Measurements from ENCODE around the gene NAGK.
"Not testable (repeated sequence)": the region's sequence is repeated elsewhere in the genome, so short reads cannot be mapped to it uniquely, and the experiment has no call there.

Gene NAGK

GRCh38 chr2:71083752-71084312 is 15.4 kb downstream of the NAGK start:
- H2BK120ac ChIP-seq (ENCODE audit: insufficient read depth, low read length, poor library complexity); H2AFZ ChIP-seq (ENCODE audit: insufficient read depth, low read length, poor library complexity); H2BK12ac ChIP-seq (ENCODE audit: low read length); H3K14ac ChIP-seq (ENCODE audit: low read length); H3K4me3 ChIP-seq (ENCODE audit: low read depth, low read length); H3K4me1 ChIP-seq (ENCODE audit: control insufficient read depth in 1 of 2, insufficient read depth in 2 of 2, low read length in 2 of 2); H3K36me3 ChIP-seq (ENCODE audit: control insufficient read depth in 1 of 2, insufficient read depth in 2 of 2, low read length in 2 of 2); H3K18ac ChIP-seq (ENCODE audit: low read length); H4K91ac ChIP-seq (ENCODE audit: low read depth, low read length); DNase-seq; H3K4me2 ChIP-seq (ENCODE audit: low read length); H2BK5ac ChIP-seq (ENCODE audit: low read depth, low read length, poor library complexity); H3K9ac ChIP-seq (ENCODE audit: low read length); H3K23ac ChIP-seq (ENCODE audit: low read length); H3K79me1 ChIP-seq (ENCODE audit: low read length); H4K12ac ChIP-seq (ENCODE audit: low read depth, low read length); H4K8ac ChIP-seq (ENCODE audit: low read depth, low read length); H3K27me3 ChIP-seq (ENCODE audit: insufficient read depth, low read length); H3K27ac ChIP-seq (ENCODE audit: low read depth, low read length); H2AK5ac ChIP-seq (ENCODE audit: low read length); H3K9me3 ChIP-seq (ENCODE audit: insufficient read depth, low read depth, low read length); H3K79me2 ChIP-seq (ENCODE audit: control insufficient read depth, insufficient read depth, low read length, poor library complexity); H3K4ac ChIP-seq (ENCODE audit: low read depth, low read length): not testable (repeated sequence)
- WGBS (ENCODE audit: extremely low coverage, insufficient coverage, insufficient read length), result no CpG with 5 or more reads among the region's 13 CpGs

- not testable (repeated sequence) for H3K18ac ChIP-seq (ENCODE audit: low read length); H3K79me2 ChIP-seq (ENCODE audit: control insufficient read depth, insufficient read depth, low read length, poor library complexity); H3K27me3 ChIP-seq (ENCODE audit: insufficient read depth, low read length); H4K8ac ChIP-seq (ENCODE audit: low read depth, low read length); H3K79me1 ChIP-seq (ENCODE audit: low read length); H2AFZ ChIP-seq (ENCODE audit: insufficient read depth, low read length, poor library complexity); H3K4me1 ChIP-seq (ENCODE audit: control insufficient read depth in 1 of 2, insufficient read depth in 2 of 2, low read length in 2 of 2); H3K9ac ChIP-seq (ENCODE audit: low read length); DNase-seq; H2BK12ac ChIP-seq (ENCODE audit: low read length); H3K9me3 ChIP-seq (ENCODE audit: insufficient read depth, low read depth, low read length); H2AK5ac ChIP-seq (ENCODE audit: low read length); H2BK5ac ChIP-seq (ENCODE audit: low read depth, low read length, poor library complexity); H3K27ac ChIP-seq (ENCODE audit: low read depth, low read length); H4K12ac ChIP-seq (ENCODE audit: low read depth, low read length); H3K4ac ChIP-seq (ENCODE audit: low read depth, low read length); H3K4me3 ChIP-seq (ENCODE audit: low read depth, low read length); H3K4me2 ChIP-seq (ENCODE audit: low read length); H3K14ac ChIP-seq (ENCODE audit: low read length); H3K23ac ChIP-seq (ENCODE audit: low read length); H3K36me3 ChIP-seq (ENCODE audit: control insufficient read depth in 1 of 2, insufficient read depth in 2 of 2, low read length in 2 of 2); H4K91ac ChIP-seq (ENCODE audit: low read depth, low read length); H2BK120ac ChIP-seq (ENCODE audit: insufficient read depth, low read length, poor library complexity)
- no CpG with 5 or more reads among the region's 9 CpGs for WGBS (ENCODE audit: extremely low coverage, insufficient coverage, insufficient read length)
Measured at GRCh38 chr2:71085325-71086003, 17.0 kb downstream of the NAGK start.

GRCh38 chr2:71089475-71089874 is 21.0 kb downstream of the NAGK start:
- not testable (repeated sequence) for H4K12ac ChIP-seq (ENCODE audit: low read depth, low read length); H2BK120ac ChIP-seq (ENCODE audit: insufficient read depth, low read length, poor library complexity); H3K9me3 ChIP-seq (ENCODE audit: insufficient read depth, low read depth, low read length); H3K36me3 ChIP-seq (ENCODE audit: control insufficient read depth in 1 of 2, insufficient read depth in 2 of 2, low read length in 2 of 2); H3K14ac ChIP-seq (ENCODE audit: low read length); H2BK5ac ChIP-seq (ENCODE audit: low read depth, low read length, poor library complexity); H3K23ac ChIP-seq (ENCODE audit: low read length); H4K8ac ChIP-seq (ENCODE audit: low read depth, low read length); H2AFZ ChIP-seq (ENCODE audit: insufficient read depth, low read length, poor library complexity); H3K18ac ChIP-seq (ENCODE audit: low read length); H3K9ac ChIP-seq (ENCODE audit: low read length); H3K27ac ChIP-seq (ENCODE audit: low read depth, low read length); H4K91ac ChIP-seq (ENCODE audit: low read depth, low read length); H3K4me3 ChIP-seq (ENCODE audit: low read depth, low read length); H2BK12ac ChIP-seq (ENCODE audit: low read length); H3K79me1 ChIP-seq (ENCODE audit: low read length); H3K4me2 ChIP-seq (ENCODE audit: low read length); H2AK5ac ChIP-seq (ENCODE audit: low read length); H3K4me1 ChIP-seq (ENCODE audit: control insufficient read depth in 1 of 2, insufficient read depth in 2 of 2, low read length in 2 of 2); H3K27me3 ChIP-seq (ENCODE audit: insufficient read depth, low read length); DNase-seq; H3K79me2 ChIP-seq (ENCODE audit: control insufficient read depth, insufficient read depth, low read length, poor library complexity); H3K4ac ChIP-seq (ENCODE audit: low read depth, low read length)
- no CpG with 5 or more reads among the region's 14 CpGs for WGBS (ENCODE audit: extremely low coverage, insufficient coverage, insufficient read length)

GRCh38 chr2:71091808-71092207 is 23.4 kb downstream of the NAGK start:
- H3K9ac ChIP-seq (ENCODE audit: low read length); H3K27ac ChIP-seq (ENCODE audit: low read depth, low read length); H3K27me3 ChIP-seq (ENCODE audit: insufficient read depth, low read length); H3K9me3 ChIP-seq (ENCODE audit: insufficient read depth, low read depth, low read length); H3K4me1 ChIP-seq (ENCODE audit: control insufficient read depth in 1 of 2, insufficient read depth in 2 of 2, low read length in 2 of 2); DNase-seq; H3K4me2 ChIP-seq (ENCODE audit: low read length); H3K14ac ChIP-seq (ENCODE audit: low read length); H2BK120ac ChIP-seq (ENCODE audit: insufficient read depth, low read length, poor library complexity); H2BK5ac ChIP-seq (ENCODE audit: low read depth, low read length, poor library complexity); H4K91ac ChIP-seq (ENCODE audit: low read depth, low read length); H2AK5ac ChIP-seq (ENCODE audit: low read length); H3K4ac ChIP-seq (ENCODE audit: low read depth, low read length); H3K18ac ChIP-seq (ENCODE audit: low read length); H2AFZ ChIP-seq (ENCODE audit: insufficient read depth, low read length, poor library complexity); H3K36me3 ChIP-seq (ENCODE audit: control insufficient read depth in 1 of 2, insufficient read depth in 2 of 2, low read length in 2 of 2); H3K23ac ChIP-seq (ENCODE audit: low read length); H4K8ac ChIP-seq (ENCODE audit: low read depth, low read length); H3K4me3 ChIP-seq (ENCODE audit: low read depth, low read length); H3K79me2 ChIP-seq (ENCODE audit: control insufficient read depth, insufficient read depth, low read length, poor library complexity); H4K12ac ChIP-seq (ENCODE audit: low read depth, low read length); H2BK12ac ChIP-seq (ENCODE audit: low read length); H3K79me1 ChIP-seq (ENCODE audit: low read length): not testable (repeated sequence)
- no CpG with 5 or more reads among the region's 9 CpGs for WGBS (ENCODE audit: extremely low coverage, insufficient coverage, insufficient read length)

All from trophoblast cell (in vitro differentiated cells and primary cell).